Lung (tissue), 12 donors: ENCODE data around the gene CIT. TPM values are rescaled to one million over a fixed set of nuclear protein-coding genes. Genes with fewer than 3 reads are reported as not detected.

Experiments
- ATAC-seq: fragments of 200-7000 bp; cut with Tn5 transposase; one replicate; pipeline ENCODE4 v1.9.1; 2020; ENCODE audit warnings: moderate number of reproducible peaks; ENCODE audit not compliant: insufficient read depth, low FRiP score
- DNase-seq, 3 donors: peaks; one replicate each; pipeline ENCODE4 v3.0.0-alpha.2; 2013 to 2017
- H3K27ac ChIP-seq, 2 donors: one replicate each; pipeline ENCODE4 v1.5.1; 2013; ENCODE audit warnings: mild to moderate bottlenecking in 2 of 2, moderate library complexity in 2 of 2, control low read depth in 1 of 2, inconsistent platforms in 1 of 2, low read depth in 1 of 2, low read length in 1 of 2
- H3K27me3 ChIP-seq, 3 donors: one replicate each; pipeline ENCODE4 v1.5.1; 2013; ENCODE audit warnings: low read length in 2 of 3; ENCODE audit not compliant: control insufficient read depth in 3 of 3, insufficient read depth in 3 of 3
- H3K36me3 ChIP-seq, 4 donors: one replicate each; pipeline ENCODE4 v1.5.1; 2013; ENCODE audit warnings: low read length in 4 of 4, mild to moderate bottlenecking in 1 of 4, moderate library complexity in 1 of 4; ENCODE audit not compliant: control insufficient read depth in 4 of 4, insufficient read depth in 4 of 4
- H3K4me1 ChIP-seq, 5 donors: one replicate each; pipeline ENCODE4 v1.5.1; 2013; ENCODE audit warnings: low read length in 5 of 5, mild to moderate bottlenecking in 2 of 5, moderate library complexity in 1 of 5; ENCODE audit not compliant: control insufficient read depth in 5 of 5, insufficient read depth in 5 of 5
- H3K4me3 ChIP-seq: one replicate; pipeline ENCODE4 v1.5.1; 2013; ENCODE audit warnings: mild to moderate bottlenecking, control low read depth, moderate library complexity
- H3K9ac ChIP-seq, 2 donors: one replicate each; pipeline ENCODE4 v1.5.1; 2013; ENCODE audit warnings: low read length in 2 of 2, control low read depth in 1 of 2; ENCODE audit not compliant: insufficient read depth in 1 of 2
- H3K9me3 ChIP-seq, 4 donors: one replicate each; pipeline ENCODE4 v1.5.1; 2013; ENCODE audit warnings: low read length in 3 of 4, mild to moderate bottlenecking in 1 of 4, moderate library complexity in 1 of 4; ENCODE audit not compliant: control insufficient read depth in 4 of 4, insufficient read depth in 3 of 4
- WGBS, 2 donors: extraction: QIAGEN DNeasy Blood & Tissue Kit; methylation state at CpG; one replicate each; pipeline ENCODE4 v1.1.7; 2013; 5-methylcytosine and 5-hydroxymethylcytosine counted together
- polyA plus RNA-seq, 2 donors: library from polyadenylated mRNA; stranded (reverse); fragments of 200-250 nt; gene quantifications; one replicate each; pipeline ENCODE4 v1.2.1, GENCODE V29; 2013
- total RNA-seq, 2 donors: library from RNA; depleted of rRNA in 1 of 2; stranded (reverse); fragments of >200 nt in 1 of 2; gene quantifications; one replicate each; pipeline ENCODE4 v1.2.1, GENCODE V29; 2014 to 2021
- TF ChIP-seq, protein P1 (sequence below): IDR thresholded peaks from 2 replicates; pipeline ENCODE4 v1.5.1; 2012; ENCODE audit warnings: mild to moderate bottlenecking; ENCODE audit errors: control extremely low read depth, extremely low read depth
- donor health status: control.
- donor health status: control.
- donor health status: Bipolar disorder and iron deficiency.
- donor health status: healthy.
- donor health status: DM: yes; HTN: yes; CAD: no.

The CIT gene
- total and polyA plus RNA-seq, 4 donors, result 5.0 to 29.3 (median 14.9) TPM

- Histone ChIP-seq H3K4me1 (peaks cover 0 to 23% (median 14%) of the 10 kb centered on the region in 5 donors), H3K27me3 (no peaks in the 10 kb centered on the region), H3K36me3 (peaks cover 0 to 3% (median 0%) of the 10 kb centered on the region in 4 donors), H3K9me3 (no peaks in the 10 kb centered on the region), H3K4me3 (no peak overlapping the region), H3K9ac (no peak overlapping the region), H3K27ac (no peak overlapping the region)
- no peak for ATAC-seq
- TF ChIP-seq, protein P1, sequence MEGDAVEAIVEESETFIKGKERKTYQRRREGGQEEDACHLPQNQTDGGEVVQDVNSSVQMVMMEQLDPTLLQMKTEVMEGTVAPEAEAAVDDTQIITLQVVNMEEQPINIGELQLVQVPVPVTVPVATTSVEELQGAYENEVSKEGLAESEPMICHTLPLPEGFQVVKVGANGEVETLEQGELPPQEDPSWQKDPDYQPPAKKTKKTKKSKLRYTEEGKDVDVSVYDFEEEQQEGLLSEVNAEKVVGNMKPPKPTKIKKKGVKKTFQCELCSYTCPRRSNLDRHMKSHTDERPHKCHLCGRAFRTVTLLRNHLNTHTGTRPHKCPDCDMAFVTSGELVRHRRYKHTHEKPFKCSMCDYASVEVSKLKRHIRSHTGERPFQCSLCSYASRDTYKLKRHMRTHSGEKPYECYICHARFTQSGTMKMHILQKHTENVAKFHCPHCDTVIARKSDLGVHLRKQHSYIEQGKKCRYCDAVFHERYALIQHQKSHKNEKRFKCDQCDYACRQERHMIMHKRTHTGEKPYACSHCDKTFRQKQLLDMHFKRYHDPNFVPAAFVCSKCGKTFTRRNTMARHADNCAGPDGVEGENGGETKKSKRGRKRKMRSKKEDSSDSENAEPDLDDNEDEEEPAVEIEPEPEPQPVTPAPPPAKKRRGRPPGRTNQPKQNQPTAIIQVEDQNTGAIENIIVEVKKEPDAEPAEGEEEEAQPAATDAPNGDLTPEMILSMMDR, result no peak
- WGBS, 2 donors, result 94 to 95% methylated on average over 5 of the region's 5 CpGs
- no peak for DNase-seq
Measured at GRCh38 chr12:119696943-119697342, 180.2 kb downstream of the CIT start.

DNA sequence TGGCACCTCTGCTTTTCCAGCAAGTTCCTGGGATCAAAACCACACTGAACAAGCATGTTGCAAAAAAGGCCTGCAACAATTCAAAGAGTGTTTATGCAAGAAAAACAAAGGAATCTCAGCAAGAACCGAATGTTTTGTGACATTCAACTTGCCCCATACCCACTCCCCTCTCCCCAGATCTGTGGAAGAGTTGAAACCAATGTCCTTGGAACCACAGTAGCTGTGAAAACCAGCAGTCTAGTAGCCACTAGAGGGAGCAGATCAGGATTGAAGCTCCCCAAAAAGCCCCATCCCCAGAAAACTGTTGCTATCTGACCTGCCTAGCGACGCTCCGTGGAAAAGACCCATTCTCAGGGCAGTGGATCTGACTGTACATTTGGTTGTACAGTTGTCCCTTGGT is 182.1 kb downstream of the CIT start:
- H3K4me1 ChIP-seq, result peaks cover 0 to 25% (median 20%) of the 10 kb centered on the region in 5 donors
- ATAC-seq, result no peak

DNA sequence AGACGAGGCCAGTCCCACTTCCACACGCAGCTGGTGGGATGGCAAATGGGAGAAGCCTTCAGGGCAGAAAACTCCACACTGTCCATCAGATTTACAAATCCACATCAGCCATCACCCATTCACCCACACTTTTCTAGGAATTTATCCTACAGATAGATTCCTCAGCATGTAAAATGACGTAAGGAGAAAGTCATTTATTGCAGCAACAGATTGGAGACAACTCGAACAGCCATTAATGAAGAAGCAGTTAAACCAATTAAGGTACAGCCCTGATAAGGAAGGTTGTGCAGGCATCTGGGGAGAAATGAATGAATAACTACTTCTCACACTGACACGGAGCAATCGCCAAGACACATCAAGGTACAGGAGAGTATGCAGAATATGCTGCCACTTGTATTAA is 183.0 kb downstream of the CIT start:
- WGBS, 2 donors, result 89 to 96% methylated on average over 6 of the region's 6 CpGs
- Histone ChIP-seq H3K4me3 (no peak overlapping the region), H3K27ac (no peak overlapping the region), H3K9me3 (no peaks in the 10 kb centered on the region), H3K27me3 (no peaks in the 10 kb centered on the region), H3K9ac (no peak overlapping the region), H3K36me3 (peaks cover 0 to 2% (median 0%) of the 10 kb centered on the region in 4 donors), H3K4me1 (peaks cover 0 to 25% (median 20%) of the 10 kb centered on the region in 5 donors)
- DNase-seq, result no peak
- no peak for ATAC-seq
- TF ChIP-seq, protein P1, result no peak

More for the DNA sequence above, 182.1 kb downstream of the CIT start:
- 81 to 85% methylated on average over 4 of the region's 4 CpGs for WGBS, 2 donors
- Histone ChIP-seq H3K9me3 (no peaks in the 10 kb centered on the region), H3K36me3 (peaks cover 0 to 5% (median 0%) of the 10 kb centered on the region in 4 donors), H3K27ac (no peak overlapping the region), H3K4me3 (no peak overlapping the region), H3K9ac (no peak overlapping the region), H3K27me3 (no peaks in the 10 kb centered on the region)
- TF ChIP-seq, protein P1, result no peak
- DNase-seq, result no peak

DNA sequence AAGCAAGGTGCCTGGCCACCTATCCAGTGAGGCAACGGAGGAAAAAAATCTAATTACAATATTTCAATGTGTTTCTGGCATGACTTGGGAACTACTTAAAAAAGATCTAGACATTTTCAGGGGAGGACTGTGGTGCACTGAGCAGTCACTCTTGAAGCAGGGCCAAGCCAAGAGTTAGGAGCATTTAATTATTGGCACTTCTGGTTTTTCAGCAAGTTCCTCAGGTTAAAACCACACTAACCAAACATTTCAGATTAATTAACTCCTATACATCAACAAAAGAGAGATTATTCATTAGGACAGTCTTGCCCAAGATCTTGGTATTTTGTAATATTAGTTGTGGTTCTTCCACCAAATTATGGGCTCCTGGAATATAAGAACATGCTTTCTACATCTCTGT is 183.6 kb downstream of the CIT start:
- Histone ChIP-seq H3K4me1 (peaks cover 0 to 25% (median 20%) of the 10 kb centered on the region in 5 donors), H3K36me3 (peaks cover 0 to 2% (median 0%) of the 10 kb centered on the region in 4 donors), H3K27ac (peak overlapping the region in 1 of 2 donors; percentile 43), H3K4me3 (no peak overlapping the region), H3K9ac (no peak overlapping the region), H3K27me3 (no peaks in the 10 kb centered on the region), H3K9me3 (no peaks in the 10 kb centered on the region)
- ATAC-seq (no peak), DNase-seq (no peak)
- WGBS, 2 donors, result 47 to 79% methylated on average over 1 of the region's 1 CpG
- TF ChIP-seq, protein P1, result no peak
